ENCODE data around the gene ALAS1. TPM values are rescaled to one million over a fixed set of nuclear protein-coding genes. Genes with fewer than 3 reads are reported as not detected.

ALAS1 gene
- total and polyA plus RNA-seq, 2 of the 13 experiments (the other 11 are each of a cell fraction or from before 2014, with no cell fraction given), result 36.0 to 43.2 TPM

GRCh38 chr3:52154135-52155094 is 43.5 kb upstream of the ALAS1 start, which contains the start of gene POC1A (continued):
- TF ChIP-seq ZNF414 (CRISPR knock-in tag; IDR thresholded peaks at IDR 0.05), result no peak
- no peak; the same call in 1 of the 2 replicates for TF ChIP-seq ZNF121 (CRISPR knock-in tag; IDR thresholded peaks at IDR 0.05)
- TF ChIP-seq ZNF740 (CRISPR knock-in tag; IDR thresholded peaks at IDR 0.05), result peak; percentile 31; the same call in 1 of the 2 replicates
- no peak for TF ChIP-seq NR2F1 (CRISPR knock-in tag; IDR thresholded peaks at IDR 0.05)
- TF ChIP-seq ZSCAN21 (CRISPR knock-in tag; IDR thresholded peaks at IDR 0.05; ENCODE audit: borderline replicate concordance), result peak; percentile 25; the same call in 1 of the 2 replicates
- no peak for TF ChIP-seq GLMP (CRISPR knock-in tag; IDR thresholded peaks at IDR 0.05; ENCODE audit: borderline replicate concordance)
- peak; percentile 19; the same call in 1 of the 2 replicates for TF ChIP-seq ISL2 (CRISPR knock-in tag; IDR thresholded peaks at IDR 0.05)
- no peak for TF ChIP-seq GZF1 (CRISPR knock-in tag; IDR thresholded peaks at IDR 0.05)
- 0 out of 2 replicates have a peak, but pooled peaks have one; percentile 55 for TF ChIP-seq ZNF333 (CRISPR knock-in tag; IDR thresholded peaks at IDR 0.05; ENCODE audit: borderline replicate concordance)
- peak; percentile 87 for TF ChIP-seq NFATC3 (CRISPR knock-in tag; IDR thresholded peaks at IDR 0.05)
- TF ChIP-seq E2F5 (CRISPR knock-in tag; conservative IDR thresholded peaks at IDR 0.05), result peak; percentile 97
- peak; percentile 77 for TF ChIP-seq PHF8 (CRISPR knock-in tag; IDR thresholded peaks at IDR 0.05)
- peak; percentile 93 for TF ChIP-seq ZNF687 (CRISPR knock-in tag; IDR thresholded peaks at IDR 0.05)
- TF ChIP-seq ELF1 (CRISPR knock-in tag; IDR thresholded peaks at IDR 0.05), result peak; percentile 97
- no peak for TF ChIP-seq HES4 (CRISPR knock-in tag; IDR thresholded peaks at IDR 0.05; ENCODE audit: borderline replicate concordance)
- peak; percentile 20; the same call in 1 of the 2 replicates for TF ChIP-seq ZSCAN25 (CRISPR knock-in tag; IDR thresholded peaks at IDR 0.05)
- no peak for TF ChIP-seq SP1 (IDR thresholded peaks at IDR 0.05)
- TF ChIP-seq SP1 (CRISPR knock-in tag; IDR thresholded peaks at IDR 0.05), result peak; percentile 93
- no peak; the same call in 1 of the 2 replicates for TF ChIP-seq HIC2 (CRISPR knock-in tag; IDR thresholded peaks at IDR 0.05; ENCODE audit: low read depth)

All from HepG2 (cell line).